Lower leg skin (tissue), 4 donors: ENCODE data around the gene HYAL1. TPM values are rescaled to one million over a fixed set of nuclear protein-coding genes. Genes with fewer than 3 reads are reported as not detected.

Experiments
- DNase-seq, 2 donors: peaks; one replicate each; pipeline ENCODE4 v3.0.0-alpha.2; 2019; ENCODE audit warnings: low spot score in 2 of 2
- H3K4me3 ChIP-seq: fragments of 200-600 bp; sonication (generic); 2 replicates; pipeline ENCODE4 v1.5.1; 2017; ENCODE audit warnings: mild to moderate bottlenecking, low read depth; ENCODE audit not compliant: poor library complexity, severe bottlenecking
- CTCF ChIP-seq, 3 donors: fragments of 450-650 bp; IDR thresholded peaks; one replicate each; pipeline ENCODE4 v1.5.1; 2016; ENCODE audit warnings: antibody characterized with exemption in 3 of 3, mild to moderate bottlenecking in 3 of 3, moderate library complexity in 2 of 3
- POLR2A ChIP-seq, 2 donors: fragments of 450-650 bp; IDR thresholded peaks; one replicate each; pipeline ENCODE4 v1.6.1; 2016 to 2017; ENCODE audit warnings: antibody characterized with exemption in 2 of 2, mild to moderate bottlenecking in 1 of 2, moderate library complexity in 1 of 2
- WGBS, 2 donors: methylation state at CpG; one replicate each; pipeline ENCODE4 v1.1.5; 2018; 5-methylcytosine and 5-hydroxymethylcytosine counted together
- intact Hi-C: fragments of 100-400 bp; cut with DNase I; formaldehyde crosslinking; loops from one replicate; pipeline ENCODE4 v1.15.0; 2023; ENCODE audit warnings: low total_unique reads
- total RNA-seq, 4 donors: library from RNA; depleted of rRNA; stranded (reverse); fragments of >200 nt; gene quantifications; one replicate each; pipeline ENCODE4 v1.1.0, GENCODE V29; 2016

The HYAL1 gene
- total RNA-seq, 4 donors from 2014 or later, result 16.7 to 35.5 (median 20.6) TPM

GRCh38 chr3:50325113-50325480, 21.7 kb upstream of the HYAL1 start:
- intact Hi-C loops, result no loop called here
- no peak for DNase-seq
- TF ChIP-seq POLR2A (IDR thresholded peaks at IDR 0.05) (no peak), CTCF (IDR thresholded peaks at IDR 0.05) (no peak)
- WGBS, 2 donors, result 71 to 94% methylated on average over 2 of the region's 2 CpGs
- H3K4me3 ChIP-seq, result no peak overlapping the region

- TF ChIP-seq POLR2A (IDR thresholded peaks at IDR 0.05) (no peak), CTCF (IDR thresholded peaks at IDR 0.05) (peak in 1 of 3 donors; percentile 59)
- 44 to 50% methylated on average over 4 of the region's 4 CpGs for WGBS, 2 donors
- intact Hi-C loops, result no loop called here
- DNase-seq, result peak in 1 of 2 donors; percentile 60
- no peak overlapping the region for H3K4me3 ChIP-seq
These were observed 21.2 kb upstream of the HYAL1 start for GRCh38 chr3:50324351-50325112.

GRCh38 chr3:50323614-50324199, 20.3 kb upstream of the HYAL1 start:
- H3K4me3 ChIP-seq, result no peak overlapping the region
- intact Hi-C loops, result no loop called here
- WGBS, 2 donors, result 44 to 81% methylated on average over 4 of the region's 5 CpGs
- peak in 1 of 2 donors; percentile 36 for DNase-seq
- TF ChIP-seq CTCF (IDR thresholded peaks at IDR 0.05) (no peak), POLR2A (IDR thresholded peaks at IDR 0.05) (no peak)

GRCh38 chr3:50323092-50323600, 19.8 kb upstream of the HYAL1 start:
- WGBS, 2 donors, result 50 to 68% methylated on average over 4 of the region's 4 CpGs
- H3K4me3 ChIP-seq, result no peak overlapping the region
- peak in 1 of 2 donors; percentile 18 for DNase-seq
- TF ChIP-seq POLR2A (IDR thresholded peaks at IDR 0.05), result no peak
- no peak for TF ChIP-seq CTCF (IDR thresholded peaks at IDR 0.05)
- intact Hi-C loops, result no loop called here

GRCh38 chr3:50322386-50323091, 19.2 kb upstream of the HYAL1 start, which contains the start of gene HYAL2:
HYAL2 (minus strand) TSS chr3:50322745; CDS start chr3:50320489, 2,256 bp downstream.
- intact Hi-C loops, result no loop called here
- peak within 1 kb of the TSS; percentile 42 for H3K4me3 ChIP-seq
- 50 to 55% methylated on average over 31 of the region's 31 CpGs for whole genome bisulfite sequencing, 2 donors
- TF ChIP-seq CTCF (IDR thresholded peaks at IDR 0.05) (no peak), POLR2A (IDR thresholded peaks at IDR 0.05) (no peak)
- DNase-seq, result peak in 1 of 2 donors; percentile 50
